ENCODE data around the gene SOS1.
"Not testable (repeated sequence)": the region's sequence is repeated elsewhere in the genome, so short reads cannot be mapped to it uniquely, and the experiment has no call there.

GRCh38 chr2:39140948-39141333, 20.1 kb upstream of the SOS1 start:
- TF ChIP-seq CTCF, POLR2A, POLR2AphosphoS5 (IDR thresholded peaks at IDR 0.05): not testable (repeated sequence)

Measured in prostate gland (tissue), 2 donors.